Ovary (tissue), 9 donors: ENCODE measurements around the gene TEN1. TPM values are rescaled to one million over a fixed set of nuclear protein-coding genes. Genes with fewer than 3 reads are reported as not detected.
A peak's percentile ranks its signal among the peaks of the same experiment; 100 is the strongest.

Experiments
- DNase-seq, 5 donors: peaks; one replicate each; pipeline ENCODE4 v3.0.0-alpha.2; 2019 to 2020
- H3K27ac ChIP-seq, 2 donors: fragments of 200-600 bp; one replicate each; pipeline versions ENCODE4 v1.5.1 to v1.8.0; 2019 to 2022
- H3K27me3 ChIP-seq: fragments of 200-600 bp; one replicate; pipeline ENCODE4 v1.8.0; 2022
- H3K36me3 ChIP-seq: fragments of 200-600 bp; sonication (generic); one replicate; pipeline ENCODE4 v1.5.1; 2019
- H3K4me1 ChIP-seq: one replicate; pipeline ENCODE4 v1.8.1; 2013; ENCODE audit warnings: mild to moderate bottlenecking, moderate library complexity; ENCODE audit not compliant: insufficient read depth
- H3K4me3 ChIP-seq: fragments of 200-600 bp; sonication (generic); one replicate; pipeline ENCODE4 v1.5.1; 2017
- H3K9me3 ChIP-seq, 2 donors: fragments of 200-600 bp in 1 of 2; sonication (generic) in 1 of 2; one replicate each; pipeline versions ENCODE4 v1.5.1 to v1.8.1; 2013 to 2019; ENCODE audit warnings: mild to moderate bottlenecking in 1 of 2, moderate library complexity in 1 of 2
- CTCF ChIP-seq, 3 donors: fragments of 450-650 bp in 2 of 3; fragments of 200-600 bp in 1 of 3; IDR thresholded peaks; one replicate each; pipeline versions ENCODE4 v1.5.1 to v1.8.0; 2016 to 2022; ENCODE audit warnings: antibody characterized with exemption in 3 of 3, mild to moderate bottlenecking in 1 of 3
- EP300 ChIP-seq: sonication (generic); formaldehyde crosslinking; IDR thresholded peaks from one replicate; pipeline ENCODE4 v1.6.1; 2017; ENCODE audit warnings: antibody characterized with exemption
- POLR2A ChIP-seq: fragments of 450-650 bp; IDR thresholded peaks from one replicate; pipeline ENCODE4 v1.6.1; 2017; ENCODE audit warnings: antibody characterized with exemption, mild to moderate bottlenecking, moderate library complexity
- WGBS, 3 donors: extraction: QIAGEN DNeasy Blood & Tissue Kit in 1 of 3; methylation state at CpG; one replicate each; pipeline versions ENCODE4 v1.1.5 to v1.1.7; 2013 to 2017; 5-methylcytosine and 5-hydroxymethylcytosine counted together
- intact Hi-C, 4 donors: fragments of 100-400 bp; cut with DNase I; formaldehyde crosslinking; loops; one replicate each; pipeline versions ENCODE4 v1.11.0 to v1.15.1; 2022 to 2023
- polyA plus RNA-seq, 2 donors: library from polyadenylated mRNA; stranded (reverse); fragments of 200-250 nt in 1 of 2; fragments of 350-450 nt in 1 of 2; fragmentation: Illumina TruSeq in 1 of 2; extraction: RNeasy Lipid Tissue Mini Kit (QIAGEN cat#74804) in 1 of 2; gene quantifications; one replicate each; pipeline ENCODE4 v1.2.3, GENCODE V29; 2013 to 2014
- total RNA-seq, 7 donors: library from RNA; depleted of rRNA in 2 of 7; stranded (reverse); fragments of >200 nt in 2 of 7; fragmentation: NEBNext Ultra II Directional in 3 of 7; extraction: Animal tissue kit (Norgen Biotek cat#: 25700) in 3 of 7; gene quantifications; one replicate each; pipeline versions ENCODE4 v1.1.0 to v1.2.4, GENCODE V29; 2016 to 2023
- donor health status: DM: no; HTN: no; CAD: no; lungs with moderate emphysema.
- donor health status: DM: no; HTN: no; CAD: no.
- donor health status: Bipolar disorder and iron deficiency.
- donor health status: DM: yes; HTN: yes; CAD: no.
- donor health status: DM: no; HTN: no; CAD: no.
- donor health status: DM: yes; HTN: yes; CAD: no.

Gene TEN1
- total and polyA plus RNA-seq, 9 donors: 6.1 to 18.1 (median 10.5) TPM

GRCh38 chr17:75937652-75938051, 41.4 kb upstream of the TEN1 start:
- no peaks in the 10 kb centered on the region for H3K27me3 ChIP-seq
- no peak overlapping the region for H3K27ac ChIP-seq
- intact Hi-C loops: no loop called here
- H3K9me3 ChIP-seq: no peaks in the 10 kb centered on the region
- WGBS, 3 donors: 84 to 90% (median 87%) methylated on average over 13 of the region's 13 CpGs
- no peaks in the 10 kb centered on the region for H3K36me3 ChIP-seq
- no peak for TF ChIP-seq EP300
- no peaks in the 10 kb centered on the region for H3K4me1 ChIP-seq
- no peak overlapping the region for H3K4me3 ChIP-seq
- no peak for DNase-seq

GRCh38 chr17:75940727-75941441, 38.2 kb upstream of the TEN1 start, which contains the start of gene FBF1:
TSS of gene FBF1 (minus strand) at chr17:75941042. CDS start at chr17:75938149, 2,893 bp downstream.
- Histone ChIP-seq H3K27ac (peak within 1 kb of the TSS in 1 of 2 donors; percentile 54), H3K4me3 (peak within 1 kb of the TSS; percentile 70), H3K36me3 (no peaks in the 10 kb centered on the region), H3K9me3 (no peaks in the 10 kb centered on the region), H3K4me1 (no peaks in the 10 kb centered on the region), H3K27me3 (no peaks in the 10 kb centered on the region)
- 0 to 1% (median 0%) methylated on average over 38 to 63 of the region's 63 CpGs for WGBS, 3 donors
- DNase-seq: peak; percentile 89 to 94 (median 91)
- TF ChIP-seq POLR2A (peak; percentile 80), EP300 (no peak), CTCF (IDR thresholded peaks at IDR 0.05) (peak in 1 of 3 donors; percentile 17)
- intact Hi-C loops: loop anchor here in 1 of 4 donors (5.0 kb wide), 1 partner anchor 36 kb away; the partner anchor contains the start of genes ACOX1 and TEN1

- no peaks in the 10 kb centered on the region for H3K27me3 ChIP-seq
- intact Hi-C loops: loop anchor here in 1 of 4 donors (5.0 kb wide), 1 partner anchor 36 kb away; the partner anchor contains the start of genes ACOX1 and TEN1
- no peak overlapping the region for H3K27ac ChIP-seq
- TF ChIP-seq CTCF (IDR thresholded peaks at IDR 0.05) (no peak), POLR2A (no peak), EP300 (no peak)
- no peaks in the 10 kb centered on the region for H3K9me3 ChIP-seq
- peak overlapping the region; percentile 70 for H3K4me3 ChIP-seq
- no peaks in the 10 kb centered on the region for H3K4me1 ChIP-seq
- no peaks in the 10 kb centered on the region for H3K36me3 ChIP-seq
- peak in 1 of 5 donors; percentile 47 for DNase-seq
- 14 to 33% (median 22%) methylated on average over 6 of the region's 6 CpGs for WGBS, 3 donors
These were observed 37.6 kb upstream of the TEN1 start for GRCh38 chr17:75941442-75941819.

GRCh38 chr17:75942473-75942872, 36.6 kb upstream of the TEN1 start:
- H3K4me3 ChIP-seq: no peak overlapping the region
- WGBS, 3 donors: 85 to 88% (median 86%) methylated on average over 4 of the region's 4 CpGs
- H3K36me3 ChIP-seq: no peaks in the 10 kb centered on the region
- DNase-seq: no peak
- no peak overlapping the region for H3K27ac ChIP-seq
- no peaks in the 10 kb centered on the region for H3K4me1 ChIP-seq
- no peaks in the 10 kb centered on the region for H3K9me3 ChIP-seq
- TF ChIP-seq POLR2A (no peak), EP300 (no peak), CTCF (IDR thresholded peaks at IDR 0.05) (no peak)
- no peaks in the 10 kb centered on the region for H3K27me3 ChIP-seq
- intact Hi-C loops: loop anchor here in 1 of 4 donors (5.0 kb wide), 1 partner anchor 35 kb away; the partner anchor contains the start of genes ACOX1 and TEN1

- Histone ChIP-seq H3K27ac (no peak overlapping the region), H3K4me1 (no peaks in the 10 kb centered on the region), H3K27me3 (no peaks in the 10 kb centered on the region), H3K4me3 (no peak overlapping the region), H3K36me3 (no peaks in the 10 kb centered on the region), H3K9me3 (no peaks in the 10 kb centered on the region)
- no peak for DNase-seq
- intact Hi-C loops: loop anchor here in 1 of 4 donors (5.0 kb wide), 1 partner anchor 34 kb away; the partner anchor contains the start of genes ACOX1 and TEN1
- WGBS, 3 donors: 73 to 89% (median 79%) methylated on average over 1 of the region's 1 CpG
- TF ChIP-seq POLR2A (no peak), CTCF (IDR thresholded peaks at IDR 0.05) (no peak), EP300 (no peak)
These were observed 35.5 kb upstream of the TEN1 start for GRCh38 chr17:75943491-75943890.
